ENCODE results near the gene GDPD2.

Gene GDPD2

DNA sequence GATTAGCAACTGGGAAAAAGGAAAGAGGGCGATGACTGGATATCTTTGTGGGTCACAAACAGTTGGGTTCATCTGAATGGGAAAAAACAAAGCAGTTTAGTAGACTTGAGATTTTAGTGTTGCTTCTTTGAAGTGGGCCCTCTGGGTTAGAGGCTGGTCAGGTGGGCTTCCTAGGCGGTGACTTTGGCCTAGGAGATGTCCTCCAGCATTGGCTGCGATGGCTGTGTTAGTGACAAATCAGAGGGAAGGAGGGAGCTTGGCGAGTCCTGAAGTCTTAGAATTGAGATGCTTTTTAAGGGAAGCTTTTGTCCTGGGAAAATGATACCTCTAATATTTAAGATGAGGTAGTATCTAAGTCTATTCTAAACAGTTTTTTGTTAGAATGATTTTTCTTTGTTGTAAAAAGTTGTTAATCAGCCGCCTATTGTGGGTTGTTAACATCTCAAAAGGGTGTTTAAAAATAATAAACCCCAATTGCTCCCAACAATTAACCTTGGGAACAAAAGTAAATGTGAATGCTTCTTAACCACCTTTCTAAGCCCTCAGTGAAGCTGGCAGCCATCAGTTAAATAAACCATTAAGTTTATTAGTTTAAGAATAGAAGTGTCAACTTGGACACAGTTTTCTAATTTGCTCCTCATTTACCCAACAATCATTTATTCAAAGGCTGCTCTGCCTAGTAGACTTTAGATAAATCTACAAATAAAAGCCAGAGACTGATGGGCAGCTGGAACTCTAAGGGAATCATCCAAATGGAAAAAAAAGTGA lies 53.2 kb downstream of the GDPD2 start:
- no peak for DNase-seq (ENCODE audit: low read depth in 1 of 2, low spot score in 1 of 2)

DNA sequence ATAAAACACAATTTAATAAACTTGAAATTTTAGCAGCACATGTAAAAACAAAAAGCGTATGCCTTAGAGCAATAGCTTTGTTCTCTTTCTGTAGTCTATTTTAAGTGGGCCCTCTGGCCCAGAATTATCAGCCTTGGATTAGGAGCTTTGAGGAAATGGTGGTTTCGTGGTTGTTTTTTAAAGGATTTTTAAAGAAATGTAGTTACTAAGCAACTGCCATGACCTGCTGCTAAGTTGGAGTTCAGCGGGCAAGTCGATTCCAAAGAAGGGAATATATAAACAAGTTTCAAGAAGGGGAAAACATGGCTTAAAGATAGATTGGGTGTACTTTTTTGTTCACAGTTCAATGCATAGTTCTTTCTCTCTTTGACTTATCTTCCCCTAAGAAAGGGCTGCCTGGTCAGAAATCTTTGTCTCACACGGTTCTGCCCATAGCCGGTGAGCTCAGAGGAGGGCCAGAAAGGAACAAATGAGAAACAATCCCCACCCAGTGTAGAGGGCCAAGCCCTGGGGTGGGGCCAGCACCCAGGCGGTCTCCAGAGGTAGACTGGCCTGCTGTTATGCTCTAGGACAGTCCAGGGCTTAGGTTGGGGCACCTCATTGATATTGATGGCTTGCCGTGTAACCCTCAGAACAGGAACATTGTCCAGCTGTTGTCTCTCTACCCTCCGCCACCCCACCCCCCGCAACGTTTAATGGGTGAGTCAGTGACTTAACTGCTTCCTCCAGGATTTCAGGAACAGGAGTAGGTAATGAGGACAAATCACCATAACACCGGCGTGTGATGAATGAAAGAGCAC lies 54.0 kb downstream of the GDPD2 start:
- no peak for DNase-seq (ENCODE audit: low read depth in 1 of 2, low spot score in 1 of 2)

DNA sequence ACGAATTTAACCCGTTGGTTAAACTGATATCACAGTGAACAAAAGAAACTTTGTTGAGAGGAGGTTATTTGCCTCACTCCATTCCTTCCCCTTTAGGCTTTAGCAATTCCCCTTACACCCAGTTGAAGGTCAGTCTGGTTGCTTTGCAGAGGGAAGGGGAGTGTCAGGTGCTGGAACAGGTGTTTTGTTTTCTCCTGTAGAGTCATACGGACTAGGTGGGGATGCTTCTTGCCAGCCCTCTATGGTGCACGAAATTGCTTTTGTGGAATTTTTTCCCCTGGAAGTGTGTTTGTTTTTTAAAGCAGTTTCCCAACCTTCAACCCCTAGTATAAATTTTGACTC lies 54.6 kb downstream of the GDPD2 start:
- DNase-seq (ENCODE audit: low read depth in 1 of 2, low spot score in 1 of 2): no peak

DNA sequence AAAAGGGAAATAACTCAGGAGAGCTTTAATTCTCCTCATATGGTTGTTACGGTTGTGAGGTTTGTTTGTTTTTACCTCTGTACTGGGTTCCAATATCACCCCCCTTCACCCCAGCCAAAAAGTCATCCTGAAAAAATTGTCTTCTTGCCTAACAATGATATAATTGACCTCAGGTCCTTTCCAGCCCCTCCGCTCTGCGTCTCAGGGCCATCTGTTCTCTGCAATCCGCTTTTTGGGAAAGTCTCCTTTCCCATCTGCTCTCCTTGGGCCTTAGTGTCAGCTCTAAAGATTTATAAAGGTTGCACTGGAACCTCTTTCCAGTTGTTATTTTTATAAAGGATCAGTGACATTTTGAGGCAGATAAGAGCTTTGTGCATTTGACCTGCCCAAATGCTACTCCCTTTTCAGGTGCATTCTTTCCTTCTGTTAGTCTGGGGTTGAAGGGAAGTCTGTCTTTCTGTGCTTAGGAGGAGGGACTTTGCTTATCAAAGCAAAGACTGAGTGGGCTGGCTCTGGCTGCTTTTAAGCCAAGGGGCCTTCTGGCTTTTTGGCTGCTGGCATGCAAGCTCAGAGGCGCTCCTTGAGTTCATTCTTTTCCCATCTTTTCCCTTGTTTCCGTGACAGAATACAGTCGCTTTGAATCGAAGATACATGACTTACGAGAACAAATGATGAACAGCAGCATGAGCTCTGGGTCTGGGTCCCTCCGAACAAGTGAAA lies 55.6 kb downstream of the GDPD2 start:
- no peak for DNase-seq (ENCODE audit: low read depth in 1 of 2, low spot score in 1 of 2)

DNA sequence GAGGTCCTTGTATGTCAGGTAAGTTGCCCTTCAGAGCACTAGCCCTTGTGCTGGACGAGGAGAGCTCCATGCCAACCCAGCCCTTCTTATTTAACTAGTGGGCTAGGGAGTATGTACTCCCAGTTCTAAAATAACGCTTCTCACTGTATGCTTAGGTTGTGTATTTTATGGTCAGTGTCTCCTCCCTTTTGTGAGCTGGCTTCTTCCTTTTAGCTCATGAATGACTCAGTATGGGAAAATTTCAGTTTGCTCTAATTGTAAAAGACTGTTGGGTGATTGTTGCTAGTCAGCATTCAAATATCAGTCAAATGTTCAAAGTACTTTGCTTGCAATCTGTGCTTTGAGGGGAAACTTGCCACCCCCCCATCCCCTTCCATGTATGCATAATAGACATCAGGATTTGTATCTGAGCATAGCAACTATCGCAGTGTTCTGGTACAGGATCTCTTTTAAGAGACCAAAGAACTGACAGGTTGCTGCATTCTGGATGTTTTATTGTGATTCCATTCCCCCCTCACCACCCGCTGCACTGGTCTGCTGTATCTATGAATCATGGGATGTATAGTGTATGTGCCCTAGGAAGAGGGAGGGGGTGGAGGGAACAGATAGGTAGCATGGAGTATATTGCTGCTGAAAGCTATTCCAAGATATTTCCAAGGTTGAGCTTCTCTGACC lies 56.3 kb downstream of the GDPD2 start:
- no peak for DNase-seq (ENCODE audit: low read depth in 1 of 2, low spot score in 1 of 2)

DNA sequence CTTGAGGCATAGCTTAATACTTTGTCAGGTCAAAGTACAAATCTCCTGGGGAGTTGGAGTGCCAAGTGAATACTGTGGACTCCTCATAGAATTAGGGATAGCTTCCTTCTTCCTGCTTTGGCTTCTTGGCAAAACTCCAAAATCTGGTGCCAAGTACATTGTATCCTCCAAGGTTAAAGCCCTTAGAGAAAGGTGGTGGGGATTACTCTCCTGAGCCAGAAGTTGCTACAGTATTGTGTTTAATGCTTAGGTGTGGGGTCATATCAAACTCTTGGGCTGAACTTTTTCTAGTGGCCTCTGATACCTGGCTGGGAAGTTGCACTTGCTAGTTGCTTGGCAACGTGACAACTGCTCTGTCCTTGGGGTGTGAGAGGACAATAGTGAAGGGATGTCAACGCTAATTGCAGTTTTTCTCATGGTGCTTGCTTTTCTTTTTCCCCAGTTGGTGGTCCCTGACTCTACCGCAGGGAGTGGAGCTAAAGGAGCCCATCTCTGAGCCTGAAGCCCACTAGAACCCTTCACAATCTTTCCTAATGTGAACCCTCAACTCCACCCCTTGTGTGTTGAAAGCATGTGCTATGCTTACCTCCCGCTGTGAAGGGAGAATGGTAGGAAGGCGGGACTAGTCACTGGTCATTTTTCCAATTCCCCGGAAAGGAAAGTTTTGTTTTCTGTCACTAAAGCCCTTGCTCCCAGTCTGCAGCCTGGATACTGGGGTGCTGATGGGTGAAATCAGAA lies 57.0 kb downstream of the GDPD2 start:
- DNase-seq (ENCODE audit: low read depth in 1 of 2, low spot score in 1 of 2): no peak

DNA sequence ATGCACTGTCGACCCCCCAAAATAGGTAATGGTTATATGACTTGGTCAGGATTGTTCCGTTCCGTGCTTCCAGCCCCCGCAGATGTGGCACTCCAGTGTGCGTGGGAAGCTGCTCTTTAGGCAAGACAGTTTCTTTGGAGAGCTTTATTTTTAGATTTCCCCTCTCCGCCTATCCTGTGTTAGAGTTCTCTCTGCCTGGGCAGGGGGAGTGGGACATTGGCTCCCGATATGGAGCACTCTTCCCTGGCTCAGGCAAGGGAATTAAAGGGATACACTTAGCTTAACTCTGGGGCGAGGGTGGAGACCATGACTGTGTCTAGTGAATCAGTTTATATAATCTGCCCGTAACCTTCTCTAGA lies 57.5 kb downstream of the GDPD2 start:
- no peak for DNase-seq (ENCODE audit: low read depth in 1 of 2, low spot score in 1 of 2)

DNA sequence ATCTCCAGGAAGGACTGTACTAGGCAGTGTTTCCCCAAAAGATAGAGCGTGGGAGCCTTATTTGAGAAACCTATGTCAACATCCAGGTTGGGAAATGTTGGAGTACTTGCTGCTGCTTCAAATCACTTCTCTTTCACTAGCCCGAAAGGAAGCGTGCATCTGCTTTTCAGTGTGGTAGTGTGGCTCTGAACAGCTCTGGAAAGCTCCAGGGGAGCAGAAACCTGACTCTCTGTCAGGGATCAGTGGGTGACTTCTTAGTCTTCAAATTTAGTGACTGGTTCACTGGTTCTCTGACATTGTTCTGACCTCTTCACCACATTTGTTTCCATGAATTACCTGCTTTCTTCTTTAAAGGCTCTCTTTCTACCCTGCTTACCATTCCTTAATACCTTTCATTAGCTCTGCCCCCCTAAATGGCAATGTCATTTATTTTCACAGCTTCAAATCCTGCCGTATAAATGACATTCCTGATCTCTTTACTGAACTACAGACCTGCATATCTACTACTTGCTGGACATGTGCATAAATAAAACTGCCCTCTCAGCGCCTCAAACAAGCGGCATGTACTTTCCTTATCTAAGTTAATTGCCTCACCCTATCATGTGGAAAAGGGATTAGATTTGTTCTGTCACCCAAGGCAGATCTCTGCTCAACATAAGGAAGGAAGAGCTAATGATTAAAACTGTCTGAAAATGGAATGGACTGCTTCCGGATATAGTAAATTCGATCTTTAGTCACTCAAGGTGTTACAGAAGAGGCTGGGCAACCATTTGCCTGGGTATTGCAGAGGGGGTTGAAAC lies 58.6 kb downstream of the GDPD2 start:
- no peak for DNase-seq (ENCODE audit: low read depth in 1 of 2, low spot score in 1 of 2)

DNA sequence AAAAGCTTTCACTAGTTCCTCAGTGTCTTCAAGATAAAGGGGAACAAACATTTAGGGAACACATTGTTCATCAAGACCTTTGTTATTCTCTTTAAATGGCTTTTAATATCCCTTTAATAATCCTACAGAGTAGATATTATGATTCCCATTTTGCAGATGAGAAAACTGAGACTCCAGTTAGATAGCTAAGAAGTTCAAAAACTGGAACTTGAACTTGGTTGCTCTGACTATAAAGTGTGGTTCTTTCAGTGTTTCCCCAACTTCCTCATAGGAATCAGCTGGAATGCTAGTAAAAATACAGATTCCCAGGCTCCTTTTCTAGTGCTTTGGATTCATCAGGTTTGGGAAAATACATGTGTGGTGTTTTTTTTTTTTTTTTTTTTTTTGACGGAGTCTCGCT lies 59.2 kb downstream of the GDPD2 start:
- DNase-seq (ENCODE audit: low read depth in 1 of 2, low spot score in 1 of 2): no peak

Data from stimulated activated CD4-positive, alpha-beta T cell treated with anti-CD3 and anti-CD28 coated beads, Interleukin-15, amount 100 ng/mL, for 1 hour (primary cell).